Fibroblast of lung (primary cell): Measurements from ENCODE around the gene PRKAR1B.

Source experiments
- CTCF ChIP-seq, 2 donors: IDR thresholded peaks in 1 of 2; conservative IDR thresholded peaks in 1 of 2; 1 replicate in 1 of 2; 2 replicates in 1 of 2; pipeline ENCODE4 v1.5.1; 2011 to 2012; ENCODE audit warnings: low read length in 2 of 2, control low read depth in 1 of 2, inconsistent platforms in 1 of 2, low read depth in 1 of 2, mild to moderate bottlenecking in 1 of 2
- EZH2 ChIP-seq: IDR thresholded peaks from 2 replicates; pipeline ENCODE4 v1.5.1; 2012; ENCODE audit warnings: low read length, control low read depth, mild to moderate bottlenecking; ENCODE audit errors: missing control alignments

GRCh38 chr7:577741-578370, 149.2 kb downstream of the PRKAR1B start:
- no peak for TF ChIP-seq EZH2
- no peak for TF ChIP-seq CTCF (conservative IDR thresholded peaks at IDR 0.05 in 1 of 2, IDR thresholded peaks at IDR 0.05 in 1 of 2; ENCODE audit: low read depth in 1 of 2, low read length in 2 of 2)
